Measurements from ENCODE around the gene E2F2.

The E2F2 gene

GRCh38 chr1:23567629-23567995 lies 36.6 kb upstream of the E2F2 start:
- H3K4me3 ChIP-seq (ENCODE audit: low read length, poor library complexity, severe bottlenecking): no peak overlapping the region
- H3F3A ChIP-seq (ENCODE audit: low read depth): no peaks in the 10 kb centered on the region
- no peaks in the 10 kb centered on the region for H3K36me3 ChIP-seq (ENCODE audit: insufficient read depth, low read length)
- H4K20me1 ChIP-seq (ENCODE audit: insufficient read depth, low read length, poor library complexity, severe bottlenecking): no peaks in the 10 kb centered on the region
- TF ChIP-seq EZH2phosphoT487 (IDR thresholded peaks at IDR 0.05; ENCODE audit: borderline replicate concordance): no peak
- TF ChIP-seq CTCF (conservative IDR thresholded peaks at IDR 0.05; ENCODE audit: low read length): no peak
- no peak overlapping the region for H3K9ac ChIP-seq (ENCODE audit: low read depth, low read length, poor library complexity, severe bottlenecking)
- no peaks in the 10 kb centered on the region for H3K9me2 ChIP-seq (replicated peaks; ENCODE audit: low read depth, low read length)
- no peaks in the 10 kb centered on the region for H3K79me2 ChIP-seq (ENCODE audit: insufficient read depth, low read length)
- peaks cover 1% of the 10 kb centered on the region for H3K4me1 ChIP-seq (ENCODE audit: insufficient read depth, low read length, poor library complexity, severe bottlenecking)
- H2AFZ ChIP-seq (ENCODE audit: low read length): no peak overlapping the region
- H3K4me2 ChIP-seq (ENCODE audit: low read depth, low read length, poor library complexity, severe bottlenecking): no peak overlapping the region
- no peaks in the 10 kb centered on the region for H3K9me3 ChIP-seq (ENCODE audit: insufficient read depth, low read depth, low read length)
- H3K27me3 ChIP-seq (ENCODE audit: insufficient read depth, low read length, poor library complexity, severe bottlenecking): peaks cover 17% of the 10 kb centered on the region

GRCh38 chr1:23566304-23566703 lies 35.3 kb upstream of the E2F2 start:
- H3K9me2 ChIP-seq (replicated peaks; ENCODE audit: low read depth, low read length): no peaks in the 10 kb centered on the region
- no peaks in the 10 kb centered on the region for H3K9me3 ChIP-seq (ENCODE audit: insufficient read depth, low read depth, low read length)
- H3F3A ChIP-seq (ENCODE audit: low read depth): no peaks in the 10 kb centered on the region
- no peak overlapping the region for H3K4me3 ChIP-seq (ENCODE audit: low read length, poor library complexity, severe bottlenecking)
- peaks cover 3% of the 10 kb centered on the region for H3K4me1 ChIP-seq (ENCODE audit: insufficient read depth, low read length, poor library complexity, severe bottlenecking)
- no peak overlapping the region for H3K4me2 ChIP-seq (ENCODE audit: low read depth, low read length, poor library complexity, severe bottlenecking)
- no peaks in the 10 kb centered on the region for H3K36me3 ChIP-seq (ENCODE audit: insufficient read depth, low read length)
- peaks cover 17% of the 10 kb centered on the region for H3K27me3 ChIP-seq (ENCODE audit: insufficient read depth, low read length, poor library complexity, severe bottlenecking)
- no peaks in the 10 kb centered on the region for H3K79me2 ChIP-seq (ENCODE audit: insufficient read depth, low read length)
- H4K20me1 ChIP-seq (ENCODE audit: insufficient read depth, low read length, poor library complexity, severe bottlenecking): no peaks in the 10 kb centered on the region
- no peak overlapping the region for H3K9ac ChIP-seq (ENCODE audit: low read depth, low read length, poor library complexity, severe bottlenecking)
- TF ChIP-seq CTCF (conservative IDR thresholded peaks at IDR 0.05; ENCODE audit: low read length): peak; percentile 42
- TF ChIP-seq EZH2phosphoT487 (IDR thresholded peaks at IDR 0.05; ENCODE audit: borderline replicate concordance): no peak
- no peak overlapping the region for H2AFZ ChIP-seq (ENCODE audit: low read length)

- H3F3A ChIP-seq (ENCODE audit: low read depth): no peaks in the 10 kb centered on the region
- H3K27me3 ChIP-seq (ENCODE audit: insufficient read depth, low read length, poor library complexity, severe bottlenecking): peaks cover 17% of the 10 kb centered on the region
- H3K4me1 ChIP-seq (ENCODE audit: insufficient read depth, low read length, poor library complexity, severe bottlenecking): peaks cover 3% of the 10 kb centered on the region
- no peak overlapping the region for H3K9ac ChIP-seq (ENCODE audit: low read depth, low read length, poor library complexity, severe bottlenecking)
- no peaks in the 10 kb centered on the region for H4K20me1 ChIP-seq (ENCODE audit: insufficient read depth, low read length, poor library complexity, severe bottlenecking)
- no peaks in the 10 kb centered on the region for H3K36me3 ChIP-seq (ENCODE audit: insufficient read depth, low read length)
- no peaks in the 10 kb centered on the region for H3K79me2 ChIP-seq (ENCODE audit: insufficient read depth, low read length)
- no peak overlapping the region for H3K4me3 ChIP-seq (ENCODE audit: low read length, poor library complexity, severe bottlenecking)
- H3K9me2 ChIP-seq (replicated peaks; ENCODE audit: low read depth, low read length): no peaks in the 10 kb centered on the region
- no peak overlapping the region for H3K4me2 ChIP-seq (ENCODE audit: low read depth, low read length, poor library complexity, severe bottlenecking)
- H3K9me3 ChIP-seq (ENCODE audit: insufficient read depth, low read depth, low read length): no peaks in the 10 kb centered on the region
- no peak overlapping the region for H2AFZ ChIP-seq (ENCODE audit: low read length)
- TF ChIP-seq CTCF (conservative IDR thresholded peaks at IDR 0.05; ENCODE audit: low read length) (no peak), EZH2phosphoT487 (IDR thresholded peaks at IDR 0.05; ENCODE audit: borderline replicate concordance) (no peak)
Observed at GRCh38 chr1:23565776-23566175, 34.7 kb upstream of the E2F2 start.
